ENCODE results near the gene LHPP.

The LHPP gene

DNA sequence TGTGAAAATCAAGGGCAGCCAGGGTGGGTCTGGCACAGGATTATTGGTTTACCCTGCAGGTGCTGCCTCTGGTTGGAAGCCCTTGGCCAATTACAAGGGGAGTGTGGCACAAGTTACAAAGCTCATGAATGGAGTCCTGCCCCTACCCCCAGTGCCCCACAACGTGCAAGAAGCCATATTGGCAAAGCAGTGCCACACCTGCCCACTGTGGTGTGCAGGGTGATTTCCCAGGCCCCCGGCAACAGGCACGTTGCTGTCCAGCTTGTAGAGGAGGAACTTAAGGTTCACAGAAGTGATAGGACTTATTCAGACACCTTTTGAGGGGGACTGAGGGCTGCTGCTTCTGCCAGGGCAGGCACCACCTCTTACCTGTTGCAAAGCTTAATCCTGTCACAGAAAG lies 11.4 kb downstream of the LHPP start:
- no peak for DNase-seq

DNA sequence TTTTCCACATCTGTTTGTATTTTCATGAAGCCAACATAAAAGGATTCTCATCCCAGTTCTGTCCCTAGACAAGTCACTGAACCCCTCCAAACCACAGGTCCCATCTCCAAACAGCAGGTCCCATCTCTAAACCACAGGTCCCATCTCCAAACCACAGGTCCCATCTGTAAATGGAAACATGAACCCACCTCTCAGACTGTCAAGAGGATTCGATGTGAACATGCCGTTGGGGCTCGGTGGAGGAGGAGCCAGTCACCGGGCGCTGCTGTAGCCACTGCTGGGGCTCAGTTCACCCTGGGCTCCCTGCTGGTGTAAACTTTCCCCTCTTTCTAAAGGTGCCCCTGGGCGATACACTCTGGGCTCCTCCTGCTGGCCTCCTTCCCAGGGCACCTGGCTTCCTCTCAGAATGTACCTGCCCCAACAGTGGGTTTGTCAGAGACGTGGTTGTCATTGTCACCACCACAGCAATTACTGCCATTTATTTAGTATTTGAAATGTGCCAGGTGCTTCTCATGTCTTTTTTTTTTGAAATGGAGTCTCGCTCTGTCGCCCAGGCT lies 13.0 kb downstream of the LHPP start:
- no peak for DNase-seq

DNA sequence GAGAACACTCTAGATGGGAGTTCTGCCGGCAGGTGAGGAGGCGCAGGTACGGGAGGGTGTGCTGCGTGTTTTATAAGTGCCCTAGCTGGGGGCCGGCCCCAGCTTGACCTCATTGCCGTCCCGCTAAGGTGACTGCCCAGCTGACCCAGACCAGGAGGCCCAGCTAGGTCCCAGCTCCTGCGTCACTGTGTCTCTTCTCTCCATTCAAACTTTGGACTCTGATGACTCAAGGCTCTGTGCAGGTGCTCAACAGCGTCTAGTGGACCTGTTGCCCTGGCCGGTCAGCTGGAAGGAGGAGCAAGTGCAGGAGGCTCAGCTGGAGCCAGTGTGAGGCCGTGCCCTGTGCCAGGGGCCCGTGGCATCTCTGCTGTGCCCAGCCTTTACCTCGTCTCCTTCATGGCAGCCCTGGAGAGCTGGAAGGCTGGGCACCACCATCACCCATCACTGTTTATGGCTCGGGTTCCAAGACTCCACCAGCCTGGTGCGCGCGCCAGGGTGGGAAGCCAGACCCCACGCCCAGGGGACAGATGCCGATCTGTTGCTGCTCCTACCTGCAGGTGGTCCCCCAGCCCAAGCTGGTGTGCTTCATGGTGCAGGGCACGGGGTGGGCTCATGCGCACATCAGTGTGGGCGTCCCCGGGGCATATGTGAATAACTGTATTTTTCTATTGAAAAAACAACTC lies 14.6 kb downstream of the LHPP start:
- no peak for DNase-seq

- no peak for DNase-seq
Observed at GRCh38 chr10:124477614-124478363, 16.2 kb downstream of the LHPP start.

DNA sequence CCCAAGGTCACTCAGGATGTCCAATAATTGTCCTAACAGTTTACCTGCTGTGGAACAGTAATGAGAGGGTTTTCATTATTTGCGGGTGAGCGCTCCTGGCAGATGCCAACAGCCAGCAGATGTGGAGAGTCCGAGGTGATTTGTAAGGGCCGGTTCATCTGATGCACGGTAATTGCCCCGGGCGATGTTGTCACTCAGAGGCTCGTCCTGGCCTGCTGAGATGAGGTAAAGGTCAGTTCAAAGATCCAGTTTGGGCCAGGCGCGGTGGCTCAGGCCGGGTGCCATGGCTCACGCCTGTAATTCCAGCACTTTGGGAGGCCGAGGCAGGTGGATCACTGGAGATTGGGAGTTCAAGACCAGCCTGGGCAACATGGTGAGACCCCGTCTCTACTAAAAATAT lies 16.9 kb downstream of the LHPP start:
- DNase-seq = no peak

- no peak for DNase-seq
Observed at GRCh38 chr10:124480860-124481259, 19.2 kb downstream of the LHPP start.

DNA sequence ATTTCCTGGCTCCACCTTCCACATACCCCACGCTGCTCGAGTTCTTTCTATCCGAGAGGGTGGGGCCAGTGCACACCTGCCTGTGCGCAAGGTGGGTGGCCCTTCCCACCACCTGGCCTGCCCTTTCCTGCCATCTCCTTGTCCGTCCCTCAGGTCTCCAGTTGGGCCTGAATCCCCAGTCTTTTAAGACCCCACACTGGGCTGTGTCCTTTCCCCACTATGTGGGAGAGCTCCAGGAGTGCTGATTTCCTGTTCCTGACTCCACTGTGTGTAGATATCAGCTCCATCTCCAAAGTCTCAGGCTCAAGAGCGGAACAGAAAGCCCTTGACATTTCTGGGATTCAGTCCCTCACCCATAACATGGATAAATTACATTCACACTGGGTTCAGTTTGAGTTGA lies 20.1 kb downstream of the LHPP start:
- DNase-seq = no peak

- DNase-seq = no peak
Observed at GRCh38 chr10:124482236-124482800, 20.7 kb downstream of the LHPP start.

DNA sequence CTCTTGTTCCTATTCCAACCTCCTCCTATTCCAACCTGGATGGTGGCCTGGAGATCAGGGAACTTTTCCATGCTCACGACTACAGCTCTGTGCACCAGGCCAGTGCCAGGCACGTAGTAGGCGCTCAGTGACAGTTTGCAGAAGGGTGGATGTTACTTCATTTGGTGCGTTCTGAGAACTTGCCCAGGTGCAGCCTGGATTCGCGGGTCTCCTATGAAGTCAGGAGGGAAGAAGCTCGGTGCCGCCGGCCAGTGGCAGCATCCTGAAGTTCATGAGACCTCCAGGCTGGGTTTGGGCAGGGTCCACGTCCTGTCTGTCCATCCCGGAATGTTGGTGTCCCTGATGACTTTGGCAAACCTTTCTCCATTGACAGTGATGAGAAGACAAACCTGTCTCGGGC lies 21.3 kb downstream of the LHPP start:
- no peak for DNase-seq

DNA sequence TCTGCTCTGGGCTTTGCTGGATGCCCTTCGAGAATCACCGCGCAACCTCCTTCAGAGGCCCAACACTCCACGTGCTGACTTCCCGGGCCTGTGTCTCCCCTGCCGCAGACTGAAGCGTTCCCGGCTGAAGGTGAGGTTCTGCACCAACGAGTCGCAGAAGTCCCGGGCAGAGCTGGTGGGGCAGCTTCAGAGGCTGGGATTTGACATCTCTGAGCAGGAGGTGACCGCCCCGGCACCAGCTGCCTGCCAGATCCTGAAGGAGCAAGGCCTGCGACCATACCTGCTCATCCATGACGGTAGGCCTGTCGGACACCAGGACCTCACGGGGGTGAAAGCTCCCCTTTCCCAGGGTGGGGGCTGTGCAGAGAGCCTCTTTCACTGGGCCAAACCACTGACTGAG lies 22.4 kb downstream of the LHPP start:
- no peak for DNase-seq

DNA sequence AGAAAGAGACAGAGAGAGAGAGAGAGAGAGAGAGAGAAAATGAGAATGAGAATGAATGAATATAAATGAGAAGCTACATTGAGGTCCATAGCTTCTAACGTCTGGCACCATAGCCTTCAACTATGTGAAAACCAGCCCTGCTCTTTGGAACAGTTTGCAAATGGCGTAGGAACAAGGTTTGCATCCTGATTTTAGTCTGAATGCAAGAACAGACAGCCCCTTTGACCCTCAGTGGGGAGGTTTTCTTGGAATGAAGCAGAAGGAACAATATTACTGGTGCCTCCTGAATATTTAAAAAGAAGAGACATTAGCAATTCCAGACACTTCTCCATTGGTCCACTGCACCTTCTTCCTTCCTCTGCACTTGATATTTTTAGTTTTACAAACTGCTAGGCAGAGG lies 23.0 kb downstream of the LHPP start:
- no peak for DNase-seq

GRCh38 chr10:124486635-124487034 lies 25.0 kb downstream of the LHPP start:
- no peak for DNase-seq

DNA sequence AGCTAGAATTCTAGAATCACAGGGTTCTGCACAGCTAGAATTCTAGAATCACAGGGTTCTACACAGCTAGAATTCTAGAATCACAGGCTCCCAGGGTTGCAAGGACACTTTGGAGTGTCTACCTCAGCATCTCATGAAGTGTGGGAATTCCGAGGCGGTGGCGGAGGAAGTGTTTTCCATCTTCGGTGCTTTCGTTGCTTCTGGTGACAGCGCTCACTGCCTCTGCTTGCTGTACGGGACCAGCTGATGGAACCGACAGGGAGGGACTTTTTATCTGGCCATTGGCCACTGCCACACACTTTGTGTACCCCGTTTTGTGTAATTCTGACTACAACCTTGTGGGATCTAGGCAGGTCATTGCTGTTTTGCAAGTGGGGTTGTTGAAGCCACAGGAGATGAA lies 29.5 kb downstream of the LHPP start:
- DNase-seq = no peak

- DNase-seq = no peak
Observed at GRCh38 chr10:124492266-124492665, 30.6 kb downstream of the LHPP start.

DNA sequence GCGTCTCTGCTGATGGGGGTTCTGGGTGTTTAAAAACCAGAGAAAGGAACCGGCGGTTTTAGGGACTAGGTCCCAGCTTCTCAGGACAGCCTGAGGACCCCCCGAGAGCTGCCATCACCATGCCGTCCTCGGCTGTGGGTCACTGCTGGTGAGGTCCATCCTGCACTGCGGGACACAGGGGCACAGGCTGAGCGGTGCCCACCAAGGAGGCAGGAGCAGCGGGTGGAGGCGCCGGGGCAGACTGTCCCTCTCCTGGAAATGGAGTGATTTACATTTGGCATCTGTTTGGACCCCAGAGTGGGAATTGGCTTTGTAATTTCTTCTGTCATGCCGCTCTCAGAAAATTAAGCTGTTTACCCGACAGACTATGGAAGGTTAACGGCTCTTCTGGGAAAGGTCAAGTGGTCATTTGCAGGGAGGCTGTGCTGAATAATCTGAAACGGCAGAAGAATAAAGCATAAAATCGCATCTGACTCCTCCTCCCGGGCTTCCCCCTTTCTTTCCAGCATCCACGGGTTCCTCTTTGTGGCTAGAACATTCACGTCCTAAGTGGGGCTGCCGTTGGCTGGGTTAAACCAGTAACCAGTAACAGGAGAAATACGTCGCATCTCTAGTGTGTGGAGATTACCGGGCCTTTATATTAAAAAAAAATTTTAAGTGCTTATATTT lies 31.7 kb downstream of the LHPP start:
- no peak for DNase-seq

- no peak for DNase-seq
Observed at GRCh38 chr10:124494046-124494807, 32.6 kb downstream of the LHPP start.

DNA sequence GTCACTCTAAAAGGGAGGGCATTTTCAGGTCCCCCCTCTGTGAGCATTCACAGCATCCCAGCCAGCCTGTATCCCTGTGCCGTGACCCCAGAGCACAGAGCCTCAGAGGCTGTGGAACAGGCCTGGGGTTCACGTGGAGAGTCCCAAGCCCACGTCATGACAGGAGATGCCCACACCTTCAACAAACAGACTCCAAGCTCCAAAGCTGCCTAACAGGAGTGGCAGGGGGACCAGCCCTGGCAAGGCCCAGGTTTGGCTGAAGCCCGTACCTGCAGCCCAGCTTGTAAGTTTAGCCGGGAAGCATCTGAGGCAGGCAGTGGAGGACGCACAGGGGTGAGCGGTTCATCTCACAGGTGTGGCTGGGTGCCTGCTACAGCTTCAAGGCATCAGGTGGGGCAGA lies 33.5 kb downstream of the LHPP start:
- no peak for DNase-seq

- no peak for DNase-seq
Observed at GRCh38 chr10:124495725-124496124, 34.1 kb downstream of the LHPP start.

DNA sequence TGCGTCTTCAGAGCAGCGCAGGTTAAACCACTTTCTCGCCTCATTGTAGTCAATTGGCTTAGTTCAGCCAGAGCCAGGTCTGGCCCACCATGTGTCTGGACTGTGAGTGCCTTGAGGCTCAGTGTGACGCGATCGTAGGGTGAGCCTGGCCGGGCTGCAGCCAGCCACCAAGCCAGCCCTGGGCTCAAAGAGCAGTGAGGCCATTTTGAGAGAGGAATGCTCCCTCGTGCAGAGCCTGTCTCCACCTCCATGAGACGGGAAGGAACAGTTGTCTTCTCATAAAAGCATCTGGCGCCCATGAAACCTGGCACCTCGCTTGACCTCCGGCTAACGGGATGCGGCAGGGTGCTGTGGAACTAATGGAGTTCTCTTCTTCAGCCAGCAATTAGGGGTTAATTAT lies 34.5 kb downstream of the LHPP start:
- no peak for DNase-seq

DNA sequence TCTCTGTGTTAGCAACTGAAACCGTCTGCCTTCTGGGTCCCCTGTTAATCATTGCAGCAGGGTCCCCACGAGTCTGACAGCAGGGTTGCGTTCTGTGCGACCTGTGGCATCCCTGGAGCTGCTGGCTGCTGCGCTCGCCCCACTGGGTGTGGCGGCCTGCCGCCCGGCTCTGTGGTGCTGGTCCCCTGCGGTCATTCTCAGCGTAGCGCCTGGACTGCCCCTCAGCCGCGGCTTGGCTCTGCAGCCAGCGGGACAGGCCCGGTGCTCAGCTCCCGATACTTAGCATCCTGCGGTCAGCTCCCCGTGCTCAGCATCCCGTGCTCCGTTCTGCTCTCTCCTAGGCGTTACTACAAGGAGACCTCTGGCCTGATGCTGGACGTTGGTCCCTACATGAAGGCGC lies 35.0 kb downstream of the LHPP start:
- no peak for DNase-seq

GRCh38 chr10:124497196-124497881 lies 35.7 kb downstream of the LHPP start:
- no peak for DNase-seq

DNA sequence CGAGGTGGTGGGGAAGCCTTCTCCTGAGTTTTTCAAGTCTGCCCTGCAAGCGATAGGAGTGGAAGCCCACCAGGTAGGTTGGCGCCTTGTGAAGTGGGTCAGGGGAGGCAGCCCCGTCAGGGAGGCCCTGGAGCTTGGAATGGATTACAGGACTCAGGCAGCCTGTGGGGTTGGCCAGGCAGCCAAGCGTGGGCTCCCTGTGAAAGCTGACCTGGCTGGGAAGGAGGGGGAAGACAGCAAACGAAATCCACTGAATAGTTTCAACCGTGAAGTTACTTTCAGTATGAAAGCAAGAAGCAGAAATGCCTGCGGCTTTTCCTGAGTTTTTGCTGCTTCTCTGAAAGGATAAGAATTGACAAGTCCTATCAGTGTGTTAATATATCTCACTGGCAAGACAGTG lies 36.4 kb downstream of the LHPP start:
- DNase-seq = no peak

Data from stimulated activated CD4-positive, alpha-beta T cell treated with anti-CD3 and anti-CD28 coated beads, Interleukin-2, amount 100 ng/mL, for 48 hours (primary cell).